Measurements from ENCODE around the gene RAB1A. TPM values are rescaled to one million over a fixed set of nuclear protein-coding genes. Genes with fewer than 3 reads are reported as not detected.
A peak's percentile ranks its signal among the peaks of the same experiment; 100 is the strongest.

Gene RAB1A
- polyA plus RNA-seq, 2 of the 4 experiments (the other 2 are of a cell fraction), result 308 to 417 TPM

DNA sequence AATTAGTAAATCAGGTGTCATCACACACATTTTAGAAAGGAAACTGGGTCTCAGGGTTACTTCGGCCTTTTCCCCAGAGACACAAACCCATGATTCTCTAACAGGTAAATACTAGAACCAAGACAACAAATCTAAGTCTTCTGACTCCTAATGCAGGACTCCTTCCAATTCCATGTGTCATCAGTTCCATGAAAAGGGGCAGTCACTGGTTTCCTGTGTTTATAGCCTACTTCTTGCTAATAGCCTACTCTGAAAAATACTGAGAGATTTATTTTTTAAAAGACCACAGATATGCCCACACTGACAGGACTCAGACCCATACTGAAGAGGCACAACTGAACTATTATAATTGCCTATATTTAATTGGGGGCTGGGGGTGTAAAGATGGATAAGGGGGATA is 33.0 kb downstream of the RAB1A start (continued):
- TF ChIP-seq NFE2L2 (conservative IDR thresholded peaks at IDR 0.05; ENCODE audit: low read length), result no peak

DNA sequence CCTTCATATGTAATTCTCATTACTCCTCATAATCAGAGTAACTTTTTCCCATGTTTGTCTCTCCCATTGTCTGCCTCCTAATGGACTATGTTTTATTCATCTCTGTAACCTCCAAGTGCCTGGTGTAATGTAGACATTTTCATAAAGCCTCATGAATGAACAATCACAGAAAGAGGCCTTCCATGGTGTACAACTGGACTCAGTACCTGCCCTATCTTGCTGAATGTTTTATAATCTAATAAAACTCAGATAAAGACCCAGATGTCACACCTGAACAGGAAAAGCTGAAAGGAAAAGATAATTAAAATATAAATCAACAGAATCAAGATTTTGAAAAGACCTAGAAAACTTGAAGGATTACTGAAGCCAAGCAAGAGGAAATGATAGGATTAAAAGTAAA is 36.7 kb downstream of the RAB1A start:
- H3K27ac ChIP-seq, result no peak overlapping the region
- POLR2A ChIA-PET, result no interaction called here
- no peaks in the 10 kb centered on the region for H3K4me1 ChIP-seq
- H3K9me3 ChIP-seq, result no peaks in the 10 kb centered on the region
- ATAC-seq, result no peak
- no peak overlapping the region for H3K4me2 ChIP-seq
- peak; percentile 7 for FAIRE-seq
- TF ChIP-seq KDM1A (IDR thresholded peaks at IDR 0.05; ENCODE audit: low read depth) (no peak), ZSCAN20 (CRISPR knock-in tag; IDR thresholded peaks at IDR 0.05) (no peak), FOSL2 (IDR thresholded peaks at IDR 0.05) (no peak), FOSL2 (CRISPR knock-in tag; IDR thresholded peaks at IDR 0.05) (no peak), JUNB (IDR thresholded peaks at IDR 0.05) (no peak), CHD4 (IDR thresholded peaks at IDR 0.05; ENCODE audit: borderline replicate concordance) (no peak), MAZ (IDR thresholded peaks at IDR 0.05; ENCODE audit: borderline replicate concordance, low read depth, low read length) (no peak), RAD21 (conservative IDR thresholded peaks at IDR 0.05 in 1 of 2, IDR thresholded peaks at IDR 0.05 in 1 of 2) (no peak), PHF8 (IDR thresholded peaks at IDR 0.05; ENCODE audit: borderline replicate concordance, low read depth) (no peak)
- TF ChIP-seq, protein P1, sequence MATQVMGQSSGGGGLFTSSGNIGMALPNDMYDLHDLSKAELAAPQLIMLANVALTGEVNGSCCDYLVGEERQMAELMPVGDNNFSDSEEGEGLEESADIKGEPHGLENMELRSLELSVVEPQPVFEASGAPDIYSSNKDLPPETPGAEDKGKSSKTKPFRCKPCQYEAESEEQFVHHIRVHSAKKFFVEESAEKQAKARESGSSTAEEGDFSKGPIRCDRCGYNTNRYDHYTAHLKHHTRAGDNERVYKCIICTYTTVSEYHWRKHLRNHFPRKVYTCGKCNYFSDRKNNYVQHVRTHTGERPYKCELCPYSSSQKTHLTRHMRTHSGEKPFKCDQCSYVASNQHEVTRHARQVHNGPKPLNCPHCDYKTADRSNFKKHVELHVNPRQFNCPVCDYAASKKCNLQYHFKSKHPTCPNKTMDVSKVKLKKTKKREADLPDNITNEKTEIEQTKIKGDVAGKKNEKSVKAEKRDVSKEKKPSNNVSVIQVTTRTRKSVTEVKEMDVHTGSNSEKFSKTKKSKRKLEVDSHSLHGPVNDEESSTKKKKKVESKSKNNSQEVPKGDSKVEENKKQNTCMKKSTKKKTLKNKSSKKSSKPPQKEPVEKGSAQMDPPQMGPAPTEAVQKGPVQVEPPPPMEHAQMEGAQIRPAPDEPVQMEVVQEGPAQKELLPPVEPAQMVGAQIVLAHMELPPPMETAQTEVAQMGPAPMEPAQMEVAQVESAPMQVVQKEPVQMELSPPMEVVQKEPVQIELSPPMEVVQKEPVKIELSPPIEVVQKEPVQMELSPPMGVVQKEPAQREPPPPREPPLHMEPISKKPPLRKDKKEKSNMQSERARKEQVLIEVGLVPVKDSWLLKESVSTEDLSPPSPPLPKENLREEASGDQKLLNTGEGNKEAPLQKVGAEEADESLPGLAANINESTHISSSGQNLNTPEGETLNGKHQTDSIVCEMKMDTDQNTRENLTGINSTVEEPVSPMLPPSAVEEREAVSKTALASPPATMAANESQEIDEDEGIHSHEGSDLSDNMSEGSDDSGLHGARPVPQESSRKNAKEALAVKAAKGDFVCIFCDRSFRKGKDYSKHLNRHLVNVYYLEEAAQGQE (IDR thresholded peaks at IDR 0.05), result no peak
- DNase-seq (ENCODE audit: low read depth in 1 of 2, low spot score in 1 of 2), result no peak
- H3K4me3 ChIP-seq, result no peak overlapping the region
- CTCF ChIA-PET, result no interaction called here

DNA sequence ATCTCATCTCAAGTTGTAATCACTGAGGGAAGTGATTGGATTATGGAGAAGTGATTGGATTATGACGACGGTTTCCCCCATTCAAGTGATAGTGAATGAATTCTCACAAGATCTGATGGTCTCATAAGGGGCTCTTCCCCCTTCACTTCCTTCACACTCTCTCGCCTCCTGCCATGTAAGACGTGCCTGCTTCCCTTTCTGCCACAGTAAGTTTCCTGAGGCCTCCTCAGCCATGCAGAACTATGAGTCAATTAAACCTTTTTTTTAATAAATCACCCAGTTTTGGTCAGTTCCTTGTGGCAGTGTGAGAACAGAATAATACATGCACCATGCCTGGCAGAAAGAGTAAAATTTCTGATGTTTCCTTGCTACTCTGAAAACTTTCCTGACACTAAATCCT is 37.1 kb downstream of the RAB1A start:
- no peak overlapping the region for H3K4me3 ChIP-seq
- no peak overlapping the region for H3K4me2 ChIP-seq
- no peaks in the 10 kb centered on the region for H3K4me1 ChIP-seq
- no peaks in the 10 kb centered on the region for H3K9me3 ChIP-seq
- FAIRE-seq (no peak), DNase-seq (ENCODE audit: low read depth in 1 of 2, low spot score in 1 of 2) (no peak), ATAC-seq (no peak)
- TF ChIP-seq NFE2L2 (conservative IDR thresholded peaks at IDR 0.05; ENCODE audit: low read length), result no peak
- TF ChIP-seq, protein P2, sequence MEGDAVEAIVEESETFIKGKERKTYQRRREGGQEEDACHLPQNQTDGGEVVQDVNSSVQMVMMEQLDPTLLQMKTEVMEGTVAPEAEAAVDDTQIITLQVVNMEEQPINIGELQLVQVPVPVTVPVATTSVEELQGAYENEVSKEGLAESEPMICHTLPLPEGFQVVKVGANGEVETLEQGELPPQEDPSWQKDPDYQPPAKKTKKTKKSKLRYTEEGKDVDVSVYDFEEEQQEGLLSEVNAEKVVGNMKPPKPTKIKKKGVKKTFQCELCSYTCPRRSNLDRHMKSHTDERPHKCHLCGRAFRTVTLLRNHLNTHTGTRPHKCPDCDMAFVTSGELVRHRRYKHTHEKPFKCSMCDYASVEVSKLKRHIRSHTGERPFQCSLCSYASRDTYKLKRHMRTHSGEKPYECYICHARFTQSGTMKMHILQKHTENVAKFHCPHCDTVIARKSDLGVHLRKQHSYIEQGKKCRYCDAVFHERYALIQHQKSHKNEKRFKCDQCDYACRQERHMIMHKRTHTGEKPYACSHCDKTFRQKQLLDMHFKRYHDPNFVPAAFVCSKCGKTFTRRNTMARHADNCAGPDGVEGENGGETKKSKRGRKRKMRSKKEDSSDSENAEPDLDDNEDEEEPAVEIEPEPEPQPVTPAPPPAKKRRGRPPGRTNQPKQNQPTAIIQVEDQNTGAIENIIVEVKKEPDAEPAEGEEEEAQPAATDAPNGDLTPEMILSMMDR (IDR thresholded peaks at IDR 0.05), result no peak
- 96% methylated on average over 4 of the region's 4 CpGs for WGBS (ENCODE audit: missing lambda C conversion rate)
- ChIA-PET CTCF (interaction anchor here (0.8 to 1.2 kb wide), 2 partner anchors 28 to 95 kb away, joined by 3 read pairs; no protein-coding TSS in a partner anchor), POLR2A (no interaction called here)
- H3K27ac ChIP-seq, result no peak overlapping the region

DNA sequence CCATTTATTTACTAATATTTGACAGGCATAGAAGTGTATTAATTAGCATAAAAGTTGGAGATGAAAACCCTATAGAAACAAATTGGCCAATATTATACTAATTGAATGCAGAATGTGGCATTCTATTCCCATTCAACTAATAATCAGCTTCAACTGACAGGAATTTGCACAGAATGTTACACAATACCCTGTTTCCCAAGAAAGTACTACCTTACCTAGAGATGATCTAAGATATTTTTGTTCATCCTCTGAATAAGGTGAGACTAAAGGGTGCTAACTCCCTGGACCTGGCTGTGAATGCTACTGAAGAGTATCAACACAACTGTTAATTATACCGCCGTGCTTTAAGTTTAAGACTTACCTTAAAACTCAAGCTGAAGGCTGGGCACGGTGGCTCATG is 44.8 kb downstream of the RAB1A start:
- DNase-seq (ENCODE audit: low read depth in 1 of 2, low spot score in 1 of 2) (no peak), ATAC-seq (no peak), FAIRE-seq (no peak)
- Histone ChIP-seq H3K27ac (no peak overlapping the region), H3K4me1 (no peaks in the 10 kb centered on the region), H3K9me3 (no peaks in the 10 kb centered on the region), H3K4me2 (no peak overlapping the region), H3K4me3 (no peak overlapping the region)
- POLR2A ChIA-PET, result no interaction called here
- no peak for TF ChIP-seq TFCP2L1 (CRISPR knock-in tag; IDR thresholded peaks at IDR 0.05)
- TF ChIP-seq NFE2L2 (conservative IDR thresholded peaks at IDR 0.05; ENCODE audit: low read length), result no peak
- CTCF ChIA-PET, result interaction anchor here (0.7 to 2.8 kb wide), 8 partner anchors 10 to 102 kb away, joined by 3 to 8 read pairs (median 5); no protein-coding TSS in a partner anchor
- 94% methylated on average over 3 of the region's 3 CpGs for WGBS (ENCODE audit: missing lambda C conversion rate)

Data from A549 (cell line).